ENCODE measurements around the gene EXOC2.

Gene EXOC2

DNA sequence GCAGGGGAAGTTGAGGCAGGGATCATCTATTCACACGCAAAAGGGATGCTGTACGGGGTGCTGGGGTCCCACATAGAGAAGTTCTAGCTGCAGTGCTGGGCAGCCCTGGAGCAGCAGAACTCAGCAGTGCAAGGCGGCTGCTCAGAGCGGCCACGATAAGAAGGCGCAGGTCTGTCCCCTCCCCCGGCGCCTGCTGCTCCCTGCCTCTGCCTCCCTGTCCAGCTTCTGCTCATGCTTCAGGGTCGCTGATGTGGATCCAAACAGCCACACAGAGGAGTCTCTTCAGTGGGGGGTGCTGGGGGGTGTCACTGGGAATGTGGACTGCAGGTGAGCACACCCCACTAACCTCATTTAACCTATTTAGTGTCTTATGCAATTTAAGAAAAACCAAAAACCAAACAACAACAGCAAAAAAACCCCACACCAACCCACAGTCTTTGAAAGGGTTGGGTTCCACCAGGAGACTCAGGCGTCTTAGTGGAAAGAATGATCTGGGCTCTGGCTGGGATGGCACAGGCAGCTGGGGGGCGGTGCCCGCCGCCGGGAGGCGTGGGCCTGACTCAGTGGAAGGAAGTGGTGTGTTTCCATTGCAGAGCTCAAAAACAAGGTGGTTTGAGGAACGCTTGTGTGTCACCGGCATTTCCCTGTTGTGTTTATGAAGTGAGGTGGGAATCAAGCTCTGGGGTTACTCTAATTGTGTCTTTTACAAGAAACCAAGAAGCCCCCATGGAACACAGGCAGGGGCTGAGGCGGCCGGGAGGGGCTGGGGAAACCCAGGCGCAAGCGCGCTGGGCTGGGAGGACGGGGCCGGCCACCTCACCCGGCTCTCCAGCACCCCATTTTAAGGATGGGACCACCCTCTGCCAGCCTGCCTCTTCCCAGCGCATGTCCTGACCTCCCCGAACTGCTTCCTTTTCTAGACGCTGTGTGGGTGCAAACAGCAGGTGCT, 246.2 kb downstream of the EXOC2 start:
- DNase-seq (ENCODE audit: low spot score), result no peak

- no peak for DNase-seq (ENCODE audit: low spot score)
These were observed 247.1 kb downstream of the EXOC2 start for GRCh38 chr6:445571-446417.

DNA sequence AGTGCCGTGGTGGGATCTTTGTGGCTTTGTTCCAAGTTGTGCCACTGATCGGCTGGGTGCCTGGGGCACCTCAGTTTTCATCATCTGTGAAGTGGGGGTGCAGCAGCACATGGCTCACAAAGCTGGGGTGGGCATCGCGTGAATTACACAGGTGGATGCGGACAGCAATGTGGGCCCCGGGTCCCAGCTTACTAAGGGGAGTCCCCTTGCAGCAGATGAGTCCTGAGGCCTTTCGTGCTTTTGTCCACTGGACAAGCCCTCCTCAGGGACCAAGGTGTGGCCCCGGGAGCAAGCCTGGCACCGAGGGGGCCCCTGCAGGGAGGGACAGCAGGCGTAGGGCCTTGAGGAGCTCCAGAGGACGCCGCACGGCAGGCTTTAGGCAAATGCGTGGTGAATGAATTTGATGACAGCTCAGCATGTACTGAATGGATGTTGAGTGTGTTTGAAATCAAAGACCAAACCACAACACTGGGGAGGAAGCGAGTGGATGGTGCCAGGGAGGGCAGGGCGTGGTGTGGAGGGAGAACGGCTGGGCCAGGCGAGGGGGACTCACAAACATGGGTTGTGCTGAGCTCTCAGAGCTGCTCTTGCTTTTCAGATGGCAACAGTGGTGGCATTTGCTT, 248.2 kb downstream of the EXOC2 start:
- DNase-seq (ENCODE audit: low spot score), result no peak

- DNase-seq (ENCODE audit: low spot score), result no peak
These were observed 249.2 kb downstream of the EXOC2 start for GRCh38 chr6:443621-444159.

DNA sequence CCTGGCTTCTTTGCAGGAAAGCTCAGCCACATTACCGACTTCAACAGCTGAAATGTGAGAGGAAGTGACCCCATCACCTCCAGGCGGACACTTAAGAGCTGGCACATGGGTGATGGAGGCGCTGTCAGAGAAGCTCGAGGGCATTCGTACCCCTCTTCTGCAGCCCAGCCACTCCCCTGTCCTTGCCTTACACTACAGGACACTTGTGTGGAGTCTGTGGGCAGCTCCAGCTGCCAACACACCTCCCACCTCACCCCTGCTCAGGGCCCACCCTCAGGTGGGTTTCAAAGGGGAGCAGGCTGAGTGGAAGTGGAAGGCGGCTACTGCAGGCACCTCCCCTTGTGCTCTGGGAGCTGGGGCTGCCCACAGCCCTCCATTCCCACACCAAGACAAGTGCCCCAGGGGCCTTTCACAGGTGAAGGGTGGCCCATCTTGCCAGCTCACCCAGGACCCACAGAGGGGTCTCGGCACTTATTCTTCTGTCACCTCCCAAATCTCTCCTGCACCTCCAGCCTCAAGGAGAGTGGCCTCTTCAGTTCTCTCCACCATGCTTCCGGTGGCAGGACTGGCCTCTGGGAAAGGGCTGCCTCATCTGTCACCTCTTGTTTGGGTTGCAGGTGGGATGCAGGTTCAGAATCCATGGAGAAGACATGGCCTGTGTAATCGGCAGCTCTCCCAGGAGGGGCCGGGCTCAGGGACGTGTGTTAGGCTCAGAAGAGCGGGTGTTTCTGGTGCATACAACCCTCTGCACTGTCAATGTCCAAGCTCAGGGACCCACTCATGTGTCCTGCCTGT, 251.6 kb downstream of the EXOC2 start:
- DNase-seq (ENCODE audit: low spot score), result no peak

DNA sequence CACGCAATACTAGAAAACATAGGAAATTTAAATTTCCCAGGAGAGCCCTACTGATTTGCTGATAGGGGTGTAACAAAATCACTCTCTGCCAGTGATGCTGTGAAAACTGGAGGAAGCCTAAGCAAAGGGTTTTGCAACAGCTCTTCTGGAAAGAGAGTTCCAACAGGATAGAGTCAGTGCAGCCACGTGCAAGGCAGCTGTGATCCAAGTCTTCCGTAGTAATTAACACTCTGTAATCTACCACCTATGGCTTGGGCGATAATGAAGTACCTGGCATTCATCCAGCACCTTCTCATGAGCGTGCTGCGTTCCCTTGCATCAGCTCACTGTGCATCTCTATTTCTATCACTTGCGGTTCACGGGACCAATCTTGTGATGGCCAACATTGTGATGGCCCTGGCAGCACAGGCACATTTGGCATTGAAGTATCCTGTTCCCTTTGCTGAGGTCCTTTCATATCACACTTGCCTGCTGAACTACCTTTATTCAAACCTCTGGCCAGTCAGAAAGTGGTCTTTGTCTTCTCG, 253.2 kb downstream of the EXOC2 start:
- no peak for DNase-seq (ENCODE audit: low spot score)

GRCh38 chr6:438634-439170, 254.2 kb downstream of the EXOC2 start:
- DNase-seq (ENCODE audit: low spot score), result no peak

DNA sequence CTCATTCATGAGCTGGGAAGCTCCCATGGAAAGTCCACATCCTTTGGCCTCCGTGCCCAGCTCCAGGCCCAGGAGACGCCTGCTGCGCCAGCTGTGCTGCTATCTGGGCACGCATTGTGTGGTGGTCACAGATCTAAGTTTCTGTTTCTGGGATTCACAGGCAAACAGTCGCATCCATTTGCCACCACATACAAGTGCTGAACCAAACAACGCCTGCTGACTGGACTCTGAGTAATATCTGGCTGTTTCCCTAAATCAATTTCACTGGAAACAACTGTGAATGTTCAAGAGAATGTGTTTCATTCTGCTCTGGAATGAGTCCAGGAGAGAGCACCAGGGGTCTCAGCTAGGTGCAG, 255.9 kb downstream of the EXOC2 start:
- DNase-seq (ENCODE audit: low spot score), result no peak

GRCh38 chr6:436308-437036, 256.5 kb downstream of the EXOC2 start:
- no peak for DNase-seq (ENCODE audit: low spot score)

DNA sequence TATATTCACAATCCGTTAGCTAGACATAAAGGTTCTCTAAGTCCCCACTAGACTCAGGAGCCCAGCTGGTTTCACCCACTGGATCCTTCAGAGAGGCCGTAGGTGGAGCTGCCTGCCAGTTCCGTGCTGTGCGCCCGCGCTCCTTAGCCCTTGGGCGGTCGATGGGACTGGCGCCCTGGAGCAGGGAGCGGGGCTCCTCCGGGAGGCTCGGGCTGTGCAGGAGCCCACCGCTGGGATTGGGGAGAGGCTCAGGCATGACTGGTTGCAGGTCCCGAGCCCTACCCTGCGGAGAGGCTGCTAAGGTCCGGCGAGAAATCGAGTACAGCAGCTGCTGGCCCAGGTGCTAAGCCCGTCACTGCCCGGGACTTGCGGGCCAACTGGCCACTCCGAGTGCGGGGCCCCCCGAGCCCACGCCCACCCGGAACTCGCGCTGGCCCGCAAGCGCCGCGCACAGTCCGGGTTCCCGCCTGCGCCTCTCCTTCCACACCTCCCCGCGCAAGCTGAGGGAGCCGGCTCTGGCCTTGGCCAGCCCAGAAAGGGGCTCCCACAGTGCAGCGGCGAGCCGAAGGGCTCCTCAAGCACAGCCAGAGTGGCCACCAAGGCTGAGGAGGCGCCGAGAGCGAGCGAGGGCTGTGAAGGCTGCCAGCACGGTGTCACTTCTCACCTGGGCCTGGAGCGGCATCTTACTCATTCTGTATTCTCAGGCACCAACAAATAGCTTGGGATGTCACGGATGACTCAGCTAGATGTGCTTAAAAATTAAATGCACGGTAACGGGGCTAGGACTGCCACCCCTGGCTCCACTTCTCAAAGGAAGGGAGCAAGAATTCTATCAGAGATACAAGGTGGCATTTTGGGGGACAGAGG, 257.3 kb downstream of the EXOC2 start:
- DNase-seq (ENCODE audit: low spot score), result no peak
